NCI-H2081 (cell line): Measurements from ENCODE around the gene ANKRD60.

Experiments
- DNase-seq, 2 experiments: peaks; one replicate each; lab custom pipeline; 2025; lab: John Stamatoyannopoulos, UW

ANKRD60 gene

GRCh38 chr20:58194175-58194791, 34.2 kb downstream of the ANKRD60 start:
- DNase-seq: no peak

GRCh38 chr20:58192567-58192966, 35.9 kb downstream of the ANKRD60 start:
- DNase-seq: no peak

DNA sequence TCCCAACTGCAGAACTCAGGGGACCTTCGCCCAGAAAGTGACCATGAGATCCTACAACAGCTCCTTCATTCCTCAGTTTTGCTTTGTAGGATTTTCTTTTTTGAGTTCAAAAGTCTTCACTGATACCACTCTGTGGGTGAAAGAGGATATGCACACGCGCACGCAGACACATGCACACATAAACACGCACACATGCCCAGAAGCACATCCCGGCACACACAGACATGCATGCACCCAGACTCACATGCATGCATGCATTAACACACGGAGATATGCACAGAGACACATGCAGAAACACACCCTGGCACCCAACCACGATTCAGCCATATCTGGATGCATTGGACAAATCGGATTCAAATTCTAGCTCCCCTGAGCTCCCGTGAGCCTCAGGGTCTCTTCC, 36.4 kb downstream of the ANKRD60 start:
- no peak for DNase-seq

DNA sequence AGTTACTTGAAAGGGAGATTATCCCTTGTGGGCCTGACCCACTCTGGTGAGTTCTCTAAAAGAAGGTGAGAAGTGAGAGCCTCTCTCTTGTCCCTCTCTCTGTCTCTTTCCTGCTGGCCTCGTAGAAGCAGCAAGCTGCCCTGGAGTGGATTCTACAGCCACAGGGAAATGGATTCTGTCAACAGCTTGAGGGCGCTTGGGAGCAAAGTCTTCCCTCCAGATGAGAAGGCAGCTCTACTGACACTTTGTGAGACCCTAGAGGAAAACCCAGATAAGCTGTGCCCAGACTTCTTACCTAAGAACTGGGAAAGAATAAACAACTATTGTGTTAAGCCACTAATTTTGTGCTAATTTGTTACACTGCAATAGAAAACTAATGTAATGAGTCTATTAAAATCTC, 39.9 kb downstream of the ANKRD60 start:
- no peak for DNase-seq

GRCh38 chr20:58184984-58185383, 43.5 kb downstream of the ANKRD60 start:
- DNase-seq: no peak

DNA sequence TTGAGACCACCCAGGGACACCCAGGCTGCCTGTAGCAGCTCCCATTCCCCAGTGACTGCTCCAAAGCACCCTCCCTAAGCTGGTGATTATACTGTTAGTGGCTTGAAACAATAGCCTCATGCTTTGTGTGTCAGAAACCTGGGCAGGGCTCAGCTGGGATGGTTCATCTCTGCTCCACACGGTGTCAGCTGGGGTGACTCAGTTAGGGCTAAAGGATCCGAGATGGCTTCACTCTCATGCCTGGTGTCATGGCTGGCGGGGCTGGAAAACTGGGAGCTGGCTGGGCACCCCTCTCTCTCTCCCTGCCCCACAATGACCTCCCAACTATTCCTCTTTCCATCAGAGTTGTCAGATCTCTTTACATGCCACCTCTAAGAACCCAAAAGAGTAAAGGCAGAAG, 44.4 kb downstream of the ANKRD60 start:
- no peak for DNase-seq

DNA sequence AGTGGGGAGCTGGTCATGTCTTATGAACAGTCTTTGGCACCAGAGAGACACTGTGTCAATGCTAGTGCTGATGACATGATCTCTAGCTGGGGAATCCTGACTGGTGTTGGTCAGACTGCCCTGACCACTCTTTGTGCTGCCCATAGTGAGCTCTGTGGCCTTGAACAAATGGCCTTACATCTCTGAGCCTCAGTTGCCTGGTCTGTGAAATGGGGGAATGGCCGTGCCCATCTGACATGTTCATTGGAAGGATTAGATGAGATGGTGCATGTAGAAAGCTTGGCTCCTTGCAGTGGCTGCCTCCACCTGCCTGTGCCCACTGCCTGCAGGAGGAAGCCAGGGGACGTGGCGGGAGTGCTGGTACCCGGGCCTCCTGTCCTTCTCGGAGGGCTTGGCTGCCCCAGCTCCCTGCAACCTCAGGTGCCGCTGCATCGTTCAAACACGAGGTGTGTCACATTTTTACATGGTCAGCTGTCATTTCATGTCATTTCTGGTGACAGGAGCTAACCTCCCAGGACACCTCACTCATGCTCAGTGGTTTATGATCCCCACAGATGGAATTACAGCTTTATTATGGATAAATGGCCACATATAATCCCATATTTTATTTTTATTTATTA, 45.8 kb downstream of the ANKRD60 start:
- no peak for DNase-seq

DNA sequence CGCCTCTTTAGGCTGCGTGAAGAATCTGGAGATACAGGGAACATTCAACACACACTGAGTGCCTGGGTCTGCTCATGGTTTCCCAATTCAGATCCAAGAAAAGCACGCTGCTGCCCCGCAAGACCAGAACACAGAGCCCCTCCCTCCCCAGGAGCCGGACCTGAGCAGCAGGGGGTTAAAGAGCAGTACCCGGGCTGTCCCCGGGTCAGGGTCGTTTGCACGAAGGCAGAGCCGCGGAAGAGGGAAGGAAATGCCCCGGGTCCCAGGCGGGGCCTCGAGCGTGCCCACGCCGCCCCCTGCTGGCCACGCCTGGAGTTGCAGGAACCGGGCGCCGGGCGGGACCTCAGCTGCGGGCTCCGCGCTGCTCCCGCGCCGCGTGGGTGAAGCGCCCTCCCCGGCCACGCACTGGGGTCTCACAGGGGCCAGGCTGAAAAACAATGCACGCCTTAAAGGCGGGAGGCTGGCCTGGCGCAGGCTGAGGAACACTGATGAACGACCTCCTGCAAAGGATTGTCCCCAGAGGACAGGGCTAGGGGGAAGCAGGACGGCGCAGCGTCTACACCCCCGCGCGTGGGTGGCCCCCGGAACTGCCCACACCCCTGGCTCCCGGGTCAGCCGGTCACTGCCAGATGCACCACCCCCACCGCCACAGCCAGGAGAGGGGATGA, 48.9 kb downstream of the ANKRD60 start:
- peak; percentile 43 to 58 for DNase-seq

GRCh38 chr20:58179083-58179431, 49.4 kb downstream of the ANKRD60 start:
- no peak for DNase-seq

DNA sequence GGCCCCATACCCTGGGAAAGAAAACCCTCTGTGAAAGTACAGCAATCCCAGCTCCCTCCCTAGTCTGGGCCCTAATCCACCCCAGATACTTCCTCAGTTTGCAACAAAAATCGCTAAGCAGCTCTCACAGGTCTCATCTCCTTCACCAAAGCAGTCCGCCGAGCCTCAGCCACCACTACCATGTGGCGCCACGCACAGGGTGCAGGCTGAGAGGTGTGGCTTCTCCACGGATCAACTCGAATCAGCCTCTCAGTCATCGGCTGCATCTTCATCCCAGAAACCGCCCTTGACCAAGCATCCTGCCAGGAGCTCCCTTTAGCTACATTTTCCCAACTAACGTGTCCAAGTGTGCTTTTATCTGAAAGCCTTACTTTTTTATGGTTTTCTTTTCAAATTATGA, 50.7 kb downstream of the ANKRD60 start:
- DNase-seq: no peak

DNA sequence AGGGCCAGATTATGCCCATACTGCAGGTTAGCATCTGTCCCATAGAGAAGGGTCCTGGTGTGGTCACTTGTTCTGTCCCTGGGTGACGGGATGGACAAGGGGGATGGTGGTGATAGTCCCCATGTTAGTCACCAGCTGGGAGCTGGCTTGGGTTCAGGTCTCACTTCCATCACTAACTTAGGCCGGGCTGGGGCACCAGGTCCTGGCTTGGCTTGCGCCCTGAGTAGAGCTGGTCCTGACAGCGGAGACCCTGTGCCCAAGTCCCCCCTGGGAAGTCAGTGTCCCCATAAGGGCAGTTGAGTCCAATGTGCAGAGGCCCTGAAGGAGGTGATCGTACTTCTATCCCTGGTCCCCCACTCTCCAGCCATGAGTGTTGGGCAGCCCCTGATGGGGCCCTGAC, 52.6 kb downstream of the ANKRD60 start:
- DNase-seq: no peak

- DNase-seq: no peak
These were observed 53.0 kb downstream of the ANKRD60 start for GRCh38 chr20:58175425-58175824.

- no peak for DNase-seq
These were observed 53.7 kb downstream of the ANKRD60 start for GRCh38 chr20:58174708-58175280.

GRCh38 chr20:58173930-58174707, 54.3 kb downstream of the ANKRD60 start:
- DNase-seq: no peak

GRCh38 chr20:58173091-58173490, 55.4 kb downstream of the ANKRD60 start:
- DNase-seq: no peak

DNA sequence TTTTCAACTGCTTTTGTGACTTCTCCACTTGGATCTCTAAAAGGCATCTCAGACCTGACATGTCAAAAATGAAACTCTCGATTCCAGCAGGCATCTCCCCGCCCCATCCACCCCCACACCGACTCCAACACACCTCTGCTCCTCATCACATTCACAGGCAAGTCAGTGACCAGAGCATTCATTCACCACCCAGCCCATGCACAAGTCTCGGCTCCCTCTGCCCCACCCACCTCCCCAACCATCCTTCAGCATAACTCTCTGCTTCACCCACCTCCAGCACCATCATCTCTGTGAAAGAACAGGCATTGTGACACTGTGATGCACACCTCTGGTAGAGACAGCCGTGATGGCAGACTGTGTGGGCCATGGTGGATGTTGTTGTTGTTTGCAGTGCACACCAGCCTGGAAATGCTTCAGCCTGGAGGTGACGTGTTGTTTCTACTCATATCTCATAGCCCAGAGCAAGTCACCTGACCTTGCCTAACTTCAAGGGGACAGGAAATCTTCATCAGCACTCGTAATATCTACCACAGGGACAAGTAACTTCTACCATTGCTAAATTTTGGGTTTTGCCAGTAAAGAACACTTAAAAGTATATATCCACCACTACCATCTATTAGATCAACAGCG, 56.5 kb downstream of the ANKRD60 start:
- DNase-seq: no peak

DNA sequence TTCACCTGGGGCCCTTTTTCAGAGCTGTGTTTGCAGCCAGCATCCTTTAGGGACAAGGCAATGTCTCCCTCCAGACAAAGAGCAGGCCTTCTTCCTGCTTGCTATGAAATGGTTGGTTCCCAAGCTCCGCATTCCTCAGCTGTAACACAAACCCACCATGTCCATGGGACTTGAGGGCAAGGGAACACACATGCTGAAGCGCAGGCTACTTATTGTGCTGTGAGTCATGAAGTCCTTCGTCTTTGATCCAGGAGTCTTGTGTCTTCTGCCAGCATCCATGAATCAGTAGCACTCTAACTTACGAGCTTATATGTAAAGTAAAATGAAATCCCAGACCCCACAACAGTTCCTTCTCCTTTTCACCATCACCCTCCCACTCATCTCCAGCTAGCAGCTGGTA, 59.0 kb downstream of the ANKRD60 start:
- no peak for DNase-seq

DNA sequence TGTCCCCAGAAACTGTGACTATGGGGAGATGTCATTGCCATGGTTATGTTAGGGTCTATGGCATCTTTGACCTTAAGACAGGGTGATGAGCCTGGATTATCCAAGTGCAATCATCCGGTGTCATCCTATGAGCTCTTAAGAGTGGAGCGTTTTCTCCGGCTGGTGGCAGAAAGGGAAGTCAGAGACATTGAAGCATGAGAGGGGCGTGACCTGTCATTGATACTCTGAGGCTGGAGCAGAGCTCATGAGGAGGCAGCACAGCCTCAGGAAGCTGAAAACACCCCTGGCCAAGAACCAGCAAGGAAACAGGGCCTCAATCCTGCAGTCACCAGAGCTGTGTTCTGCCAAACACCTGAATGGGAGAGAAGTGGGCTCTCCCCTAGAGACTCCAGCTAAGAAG, 59.6 kb downstream of the ANKRD60 start:
- DNase-seq: no peak

DNA sequence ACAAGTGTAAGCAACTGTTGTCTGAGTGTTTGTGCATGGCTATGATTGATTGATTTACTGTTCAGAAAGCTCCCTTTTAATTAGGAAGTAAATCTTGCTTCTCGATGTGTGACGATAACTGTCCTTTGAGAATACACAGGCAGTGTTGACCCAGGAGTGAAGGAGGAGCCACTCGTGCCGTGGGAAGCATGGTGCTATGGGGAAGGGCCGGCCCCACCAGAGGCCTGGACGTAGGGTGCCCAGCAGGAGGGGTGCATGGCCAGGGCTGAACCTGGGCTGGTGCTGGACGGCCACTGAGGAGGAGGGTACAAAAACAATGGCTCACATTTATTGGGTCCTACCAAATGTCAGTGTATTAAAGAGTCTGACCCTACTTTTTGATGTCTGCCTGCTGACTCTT, 60.7 kb downstream of the ANKRD60 start:
- no peak for DNase-seq
